ENCODE data around the gene CIC. TPM values are rescaled to one million over a fixed set of nuclear protein-coding genes. Genes with fewer than 3 reads are reported as not detected.

The CIC gene
- total RNA-seq, 4 donors from 2014 or later, result 40.5 to 72.8 (median 67.2) TPM

- Histone ChIP-seq H3K4me1 (peaks cover 0 to 20% (median 7%) of the 10 kb centered on the region in 4 donors), H3K27ac (no peak overlapping the region), H3K36me3 (peaks cover 0 to 87% (median 0%) of the 10 kb centered on the region in 3 donors), H3K4me3 (no peak overlapping the region), H3K27me3 (no peaks in the 10 kb centered on the region), H3K9me3 (no peaks in the 10 kb centered on the region)
- TF ChIP-seq CTCF (IDR thresholded peaks at IDR 0.05), result peak; percentile 30 to 69 (median 48)
- no peak for TF ChIP-seq POLR2A (IDR thresholded peaks at IDR 0.05)
- peak in 2 of 3 donors; percentile 71 to 75 for DNase-seq
Observed at GRCh38 chr19:42290523-42291434, 21.7 kb downstream of the CIC start.

GRCh38 chr19:42291435-42291810, 22.4 kb downstream of the CIC start:
- Histone ChIP-seq H3K36me3 (peaks cover 0 to 87% (median 0%) of the 10 kb centered on the region in 3 donors), H3K4me1 (peaks cover 0 to 14% (median 2%) of the 10 kb centered on the region in 4 donors), H3K4me3 (no peak overlapping the region), H3K27me3 (no peaks in the 10 kb centered on the region), H3K9me3 (no peaks in the 10 kb centered on the region), H3K27ac (no peak overlapping the region)
- TF ChIP-seq POLR2A (IDR thresholded peaks at IDR 0.05) (no peak), CTCF (IDR thresholded peaks at IDR 0.05) (no peak)
- DNase-seq, result no peak

- no peaks in the 10 kb centered on the region for H3K9me3 ChIP-seq
- H3K36me3 ChIP-seq, result peaks cover 0 to 83% (median 0%) of the 10 kb centered on the region in 3 donors
- no peaks in the 10 kb centered on the region for H3K27me3 ChIP-seq
- TF ChIP-seq CTCF (IDR thresholded peaks at IDR 0.05), result no peak
- no peak for TF ChIP-seq POLR2A (IDR thresholded peaks at IDR 0.05)
- H3K4me3 ChIP-seq, result no peak overlapping the region
- no peak overlapping the region for H3K27ac ChIP-seq
- no peak for DNase-seq
- H3K4me1 ChIP-seq, result peaks cover 0 to 8% (median 0%) of the 10 kb centered on the region in 4 donors
Observed at GRCh38 chr19:42292042-42292960, 23.2 kb downstream of the CIC start.

GRCh38 chr19:42292963-42293362, 23.9 kb downstream of the CIC start:
- no peaks in the 10 kb centered on the region for H3K9me3 ChIP-seq
- no peak overlapping the region for H3K27ac ChIP-seq
- H3K27me3 ChIP-seq, result no peaks in the 10 kb centered on the region
- no peak for DNase-seq
- H3K36me3 ChIP-seq, result peaks cover 0 to 76% (median 0%) of the 10 kb centered on the region in 3 donors
- no peak overlapping the region for H3K4me3 ChIP-seq
- H3K4me1 ChIP-seq, result peaks cover 0 to 8% (median 0%) of the 10 kb centered on the region in 4 donors
- TF ChIP-seq POLR2A (IDR thresholded peaks at IDR 0.05) (no peak), CTCF (IDR thresholded peaks at IDR 0.05) (no peak)

- Histone ChIP-seq H3K4me1 (peaks cover 0 to 8% (median 0%) of the 10 kb centered on the region in 4 donors), H3K27ac (no peak overlapping the region), H3K4me3 (no peak overlapping the region), H3K27me3 (no peaks in the 10 kb centered on the region), H3K36me3 (peaks cover 0 to 70% (median 0%) of the 10 kb centered on the region in 3 donors), H3K9me3 (no peaks in the 10 kb centered on the region)
- TF ChIP-seq CTCF (IDR thresholded peaks at IDR 0.05), result no peak
- no peak for TF ChIP-seq POLR2A (IDR thresholded peaks at IDR 0.05)
- no peak for DNase-seq
Observed at GRCh38 chr19:42293540-42293939, 24.5 kb downstream of the CIC start.
